Endothelial cell of umbilical vein (primary cell): ENCODE data around the gene CFAP20DC.

ENCODE experiments used
- CTCF ChIP-seq, 2 donors: IDR thresholded peaks; 1 replicate in 1 of 2; 2 replicates in 1 of 2; pipeline ENCODE4 v1.5.1; 2011; ENCODE audit warnings: low read length in 2 of 2, mild to moderate bottlenecking in 2 of 2, moderate library complexity in 2 of 2, control low read depth in 1 of 2, inconsistent platforms in 1 of 2, low read depth in 1 of 2; ENCODE audit not compliant: insufficient read depth in 1 of 2; ENCODE audit errors: extremely low read depth in 1 of 2
- POLR2A ChIP-seq: IDR thresholded peaks from 2 replicates; pipeline ENCODE4 v1.6.1; 2012; ENCODE audit warnings: low read depth, mild to moderate bottlenecking, control low read depth, low read length

DNA sequence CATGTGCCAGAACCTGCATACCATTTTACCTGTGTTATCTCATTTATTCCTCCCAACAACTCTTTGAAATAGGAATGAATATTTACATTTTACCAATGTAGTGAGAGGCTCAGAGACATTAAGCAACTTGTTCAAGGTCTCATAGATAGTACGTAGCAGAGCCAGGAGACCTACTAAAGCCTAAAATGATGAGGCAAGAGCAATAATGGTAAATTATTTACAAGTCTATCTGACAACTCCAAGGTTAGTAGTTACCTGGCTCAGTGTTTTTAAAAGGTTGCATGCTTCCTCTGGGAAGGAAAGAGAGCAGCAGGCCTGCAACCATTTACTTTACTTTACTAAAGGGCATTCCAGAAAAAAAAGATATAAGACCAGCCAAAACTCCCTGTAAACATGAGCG is 103.0 kb downstream of the CFAP20DC start:
- TF ChIP-seq CTCF (IDR thresholded peaks at IDR 0.05; ENCODE audit: extremely low read depth in 1 of 2, insufficient read depth in 1 of 2, low read depth in 1 of 2, low read length in 2 of 2), result no peak
- no peak for TF ChIP-seq POLR2A
